MM.1S (cell line): Measurements from ENCODE around the gene TERT.
A peak's percentile ranks its signal among the peaks of the same experiment; 100 is the strongest.
"Not testable (repeated sequence)": the region's sequence is repeated elsewhere in the genome, so short reads cannot be mapped to it uniquely, and the experiment has no call there.

Experiments
- DNase-seq: peaks from one replicate; pipeline ENCODE4 v3.0.0-alpha.2; 2015
- H2AFZ ChIP-seq: fragments of 300-600 bp; sonication (generic); 2 replicates; pipeline ENCODE4 v1.6.0; 2016; ENCODE audit warnings: antibody characterized with exemption, low read length
- H3F3A ChIP-seq: fragments of 300-600 bp; sonication (generic); 2 replicates; pipeline ENCODE4 v1.6.1; 2016; ENCODE audit warnings: mild to moderate bottlenecking, antibody characterized with exemption, low read length, moderate library complexity, mixed read lengths; ENCODE audit not compliant: insufficient read depth
- H3K27ac ChIP-seq: fragments of 300-600 bp; sonication (generic); 2 replicates; pipeline ENCODE4 v1.5.1; 2016; ENCODE audit warnings: mild to moderate bottlenecking, low read length
- H3K27me3 ChIP-seq: fragments of 300-600 bp; sonication (generic); replicated peaks from 2 replicates; pipeline ENCODE4 v1.6.0; 2016; ENCODE audit warnings: low read length; ENCODE audit not compliant: insufficient read depth
- H3K36me3 ChIP-seq: fragments of 300-600 bp; sonication (generic); replicated peaks from 2 replicates; pipeline ENCODE4 v1.6.1; 2016; ENCODE audit warnings: mild to moderate bottlenecking, low read length, mixed read lengths; ENCODE audit not compliant: insufficient read depth
- H3K4me1 ChIP-seq: fragments of 300-600 bp; sonication (generic); 2 replicates; pipeline ENCODE4 v1.6.1; 2016; ENCODE audit warnings: low read length, mixed read lengths
- H3K4me2 ChIP-seq: fragments of 300-600 bp; sonication (generic); 2 replicates; pipeline ENCODE4 v1.6.0; 2016; ENCODE audit warnings: low read depth, low read length
- H3K4me3 ChIP-seq: fragments of 300-600 bp; sonication (generic); 2 replicates; pipeline ENCODE4 v1.5.1; 2016; ENCODE audit warnings: low read length, mixed read lengths
- H3K79me2 ChIP-seq: fragments of 300-600 bp; sonication (generic); 2 replicates; pipeline ENCODE4 v1.6.1; 2016; ENCODE audit warnings: mixed run types, low read length, mixed read lengths
- H3K9ac ChIP-seq: fragments of 300-600 bp; sonication (generic); 2 replicates; pipeline ENCODE4 v1.6.1; 2016; ENCODE audit warnings: low read length, mixed read lengths
- H3K9me2 ChIP-seq: fragments of 300-600 bp; sonication (generic); replicated peaks from 2 replicates; pipeline ENCODE4 v1.6.1; 2016; ENCODE audit warnings: mild to moderate bottlenecking, low read length, mixed read lengths; ENCODE audit not compliant: insufficient read depth
- H3K9me3 ChIP-seq: fragments of 300-600 bp; sonication (generic); replicated peaks from 2 replicates; pipeline ENCODE4 v1.6.1; 2016; ENCODE audit warnings: mild to moderate bottlenecking, low read length, mixed read lengths; ENCODE audit not compliant: insufficient read depth
- H4K20me1 ChIP-seq: fragments of 300-600 bp; sonication (generic); 2 replicates; pipeline ENCODE4 v1.6.1; 2016; ENCODE audit warnings: mild to moderate bottlenecking, low read length, moderate library complexity, mixed read lengths; ENCODE audit not compliant: insufficient read depth
- CTCF ChIP-seq: fragments of 300-600 bp; sonication (generic); IDR thresholded peaks from 2 replicates; pipeline ENCODE4 v1.5.1; 2016; ENCODE audit warnings: antibody characterized with exemption, low read length, mixed read lengths
- EZH2 ChIP-seq: fragments of 300-600 bp; sonication (generic); optimal IDR thresholded peaks from 2 replicates; pipeline ENCODE3; 2017; ENCODE audit warnings: low read depth, mild to moderate bottlenecking, antibody characterized with exemption, low read length, mixed read lengths
- EZH2phosphoT487 ChIP-seq: fragments of 300-600 bp; sonication (generic); IDR thresholded peaks from 2 replicates; pipeline ENCODE4 v1.6.1; 2018; ENCODE audit warnings: antibody characterized with exemption, low read length

The TERT gene

GRCh38 chr5:1334831-1335539 lies 40.1 kb upstream of the TERT start:
- Histone ChIP-seq H3K4me1 (peaks cover 62% of the 10 kb centered on the region), H3F3A (peaks cover 72% of the 10 kb centered on the region), H3K27ac (peak overlapping the region; percentile 90; the same call in 1 of the 2 replicates), H3K4me2 (peak overlapping the region; percentile 23; the same call in 1 of the 2 replicates), H2AFZ (no peak overlapping the region), H3K4me3 (no peak overlapping the region), H3K36me3 (peaks cover 77% of the 10 kb centered on the region), H4K20me1 (peaks cover 17% of the 10 kb centered on the region), H3K9ac (peak overlapping the region; percentile 36; the same call in 1 of the 2 replicates), H3K9me2 (no peaks in the 10 kb centered on the region), H3K79me2 (peaks cover 100% of the 10 kb centered on the region), H3K9me3 (no peaks in the 10 kb centered on the region), H3K27me3 (no peaks in the 10 kb centered on the region)
- no peak for DNase-seq
- no peak for TF ChIP-seq CTCF
- TF ChIP-seq EZH2phosphoT487 = no peak
- TF ChIP-seq EZH2 = no peak

DNA sequence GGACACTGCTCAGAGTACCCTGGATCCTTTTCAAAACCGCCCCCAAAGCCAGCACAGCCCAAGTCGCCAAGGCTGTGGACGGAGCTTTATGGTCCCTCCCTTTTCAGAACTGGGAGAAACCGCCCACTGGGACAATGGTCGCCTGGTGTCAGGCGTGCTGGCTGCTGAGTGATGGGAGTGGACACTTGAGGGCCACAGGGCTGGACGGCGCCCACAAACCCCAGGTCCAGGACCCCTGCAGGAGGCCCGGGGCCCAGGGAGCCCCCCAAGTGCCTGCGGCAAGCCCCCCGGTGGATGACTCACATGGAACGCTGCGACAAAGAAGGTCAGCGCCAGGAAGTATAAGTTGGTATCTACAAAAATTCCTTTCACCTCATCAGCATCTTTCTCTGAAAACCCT lies 39.1 kb upstream of the TERT start:
- TF ChIP-seq EZH2phosphoT487 = no peak
- no peak for TF ChIP-seq EZH2
- no peak for TF ChIP-seq CTCF
- peaks cover 100% of the 10 kb centered on the region for H3K79me2 ChIP-seq

GRCh38 chr5:1333286-1333685 lies 38.4 kb upstream of the TERT start:
- not testable (repeated sequence) for H3K27ac ChIP-seq, H2AFZ ChIP-seq, H3K27me3 ChIP-seq, H3K9me2 ChIP-seq, H3K9ac ChIP-seq, H3K4me3 ChIP-seq, H3K9me3 ChIP-seq, H3K4me2 ChIP-seq, DNase-seq
- peaks cover 54% of the 10 kb centered on the region for H3K4me1 ChIP-seq
- H3F3A ChIP-seq = peaks cover 71% of the 10 kb centered on the region
- H3K79me2 ChIP-seq = peaks cover 100% of the 10 kb centered on the region
- H3K36me3 ChIP-seq = peaks cover 68% of the 10 kb centered on the region
- peaks cover 25% of the 10 kb centered on the region for H4K20me1 ChIP-seq

More for the DNA sequence above, 39.1 kb upstream of the TERT start:
- Histone ChIP-seq H3K4me3 (no peak overlapping the region), H3F3A (peaks cover 73% of the 10 kb centered on the region), H4K20me1 (peaks cover 19% of the 10 kb centered on the region), H3K9me3 (no peaks in the 10 kb centered on the region), H3K4me2 (no peak overlapping the region), H3K4me1 (peaks cover 59% of the 10 kb centered on the region), H3K36me3 (peaks cover 75% of the 10 kb centered on the region), H2AFZ (no peak overlapping the region), H3K9me2 (no peaks in the 10 kb centered on the region), H3K27ac (no peak overlapping the region), H3K27me3 (no peaks in the 10 kb centered on the region), H3K9ac (no peak overlapping the region)
- DNase-seq = no peak

DNA sequence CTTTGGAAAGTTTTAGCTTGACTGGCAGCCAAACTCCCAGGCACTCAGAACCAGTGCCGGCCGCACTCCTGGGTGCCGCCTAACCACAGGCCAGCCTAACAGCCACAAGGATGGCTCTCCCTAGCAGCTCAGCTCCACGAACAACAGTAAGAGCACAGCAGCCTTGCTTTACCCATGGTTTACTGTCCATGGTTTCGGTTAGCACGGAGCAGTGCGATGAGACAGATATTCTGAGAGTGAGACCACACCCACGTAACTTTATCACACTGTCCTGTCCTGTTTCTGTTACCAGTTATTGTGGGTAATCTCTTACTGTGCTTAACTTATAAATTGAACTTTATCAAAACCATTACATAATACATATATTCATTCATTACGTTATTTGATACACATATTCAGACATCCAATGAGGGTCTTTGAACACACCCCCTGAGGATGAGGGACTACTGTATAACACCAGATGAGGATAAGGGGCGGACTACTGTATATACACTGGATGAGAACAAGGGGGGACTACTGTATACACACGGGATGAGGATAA lies 37.7 kb upstream of the TERT start:
- no peak overlapping the region for H3K9ac ChIP-seq
- no peaks in the 10 kb centered on the region for H3K9me2 ChIP-seq
- no peak overlapping the region for H3K4me3 ChIP-seq
- peaks cover 47% of the 10 kb centered on the region for H3K4me1 ChIP-seq
- H3K79me2 ChIP-seq = peaks cover 97% of the 10 kb centered on the region
- no peaks in the 10 kb centered on the region for H3K27me3 ChIP-seq
- H4K20me1 ChIP-seq = peaks cover 25% of the 10 kb centered on the region
- DNase-seq = no peak
- H3K9me3 ChIP-seq = no peaks in the 10 kb centered on the region
- peaks cover 61% of the 10 kb centered on the region for H3K36me3 ChIP-seq
- H2AFZ ChIP-seq = no peak overlapping the region
- H3K27ac ChIP-seq = peak overlapping the region; percentile 9; the same call in 1 of the 2 replicates
- TF ChIP-seq EZH2 (no peak), CTCF (no peak), EZH2phosphoT487 (no peak)
- peaks cover 64% of the 10 kb centered on the region for H3F3A ChIP-seq
- no peak overlapping the region for H3K4me2 ChIP-seq
